22Rv1 (cell line): ENCODE data around the gene GSTA4.
"Not testable (repeated sequence)": the region's sequence is repeated elsewhere in the genome, so short reads cannot be mapped to it uniquely, and the experiment has no call there.

Source experiments
- H3K27ac ChIP-seq: fragments of 450-650 bp; 2 replicates; pipeline ENCODE4 v1.5.1; 2017
- ZFX ChIP-seq: fragments of 450-650 bp; IDR thresholded peaks from 2 replicates; pipeline ENCODE4 v1.6.1; 2017; ENCODE audit warnings: antibody characterized with exemption, borderline replicate concordance
- TF ChIP-seq, protein P1 (sequence below): fragments of 450-650 bp; IDR thresholded peaks from 2 replicates; pipeline ENCODE4 v1.5.1; 2017; ENCODE audit warnings: mild to moderate bottlenecking

GSTA4 gene

DNA sequence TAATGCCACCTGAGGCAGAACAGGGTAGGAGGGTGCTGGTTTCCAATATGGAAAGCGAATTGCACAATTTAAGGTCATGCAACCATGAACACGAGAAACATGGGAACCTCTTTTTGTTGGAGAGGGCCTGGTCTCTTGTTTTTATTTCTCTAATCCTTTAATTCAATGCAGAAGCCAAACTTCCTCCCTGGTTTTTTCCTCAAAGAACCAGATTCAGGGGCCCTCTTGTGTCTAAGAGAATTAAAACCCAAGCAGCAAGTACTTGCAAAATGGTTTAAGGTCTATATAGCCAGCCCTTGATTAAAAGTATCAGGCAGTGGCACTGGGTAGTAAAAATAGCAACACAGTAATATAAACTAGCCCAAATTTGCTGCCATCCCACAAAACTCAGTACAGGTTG, 19.5 kb downstream of the GSTA4 start:
- TF ChIP-seq, protein P1, sequence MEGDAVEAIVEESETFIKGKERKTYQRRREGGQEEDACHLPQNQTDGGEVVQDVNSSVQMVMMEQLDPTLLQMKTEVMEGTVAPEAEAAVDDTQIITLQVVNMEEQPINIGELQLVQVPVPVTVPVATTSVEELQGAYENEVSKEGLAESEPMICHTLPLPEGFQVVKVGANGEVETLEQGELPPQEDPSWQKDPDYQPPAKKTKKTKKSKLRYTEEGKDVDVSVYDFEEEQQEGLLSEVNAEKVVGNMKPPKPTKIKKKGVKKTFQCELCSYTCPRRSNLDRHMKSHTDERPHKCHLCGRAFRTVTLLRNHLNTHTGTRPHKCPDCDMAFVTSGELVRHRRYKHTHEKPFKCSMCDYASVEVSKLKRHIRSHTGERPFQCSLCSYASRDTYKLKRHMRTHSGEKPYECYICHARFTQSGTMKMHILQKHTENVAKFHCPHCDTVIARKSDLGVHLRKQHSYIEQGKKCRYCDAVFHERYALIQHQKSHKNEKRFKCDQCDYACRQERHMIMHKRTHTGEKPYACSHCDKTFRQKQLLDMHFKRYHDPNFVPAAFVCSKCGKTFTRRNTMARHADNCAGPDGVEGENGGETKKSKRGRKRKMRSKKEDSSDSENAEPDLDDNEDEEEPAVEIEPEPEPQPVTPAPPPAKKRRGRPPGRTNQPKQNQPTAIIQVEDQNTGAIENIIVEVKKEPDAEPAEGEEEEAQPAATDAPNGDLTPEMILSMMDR, result no peak
- TF ChIP-seq ZFX, result no peak
- H3K27ac ChIP-seq, result no peak overlapping the region

GRCh38 chr6:52972989-52973388, 22.1 kb downstream of the GSTA4 start:
- TF ChIP-seq ZFX, result no peak
- TF ChIP-seq, protein P1, result no peak
- H3K27ac ChIP-seq, result no peak overlapping the region

GRCh38 chr6:52969359-52969758, 25.7 kb downstream of the GSTA4 start:
- TF ChIP-seq, protein P1, result no peak
- no peak for TF ChIP-seq ZFX
- no peak overlapping the region for H3K27ac ChIP-seq

DNA sequence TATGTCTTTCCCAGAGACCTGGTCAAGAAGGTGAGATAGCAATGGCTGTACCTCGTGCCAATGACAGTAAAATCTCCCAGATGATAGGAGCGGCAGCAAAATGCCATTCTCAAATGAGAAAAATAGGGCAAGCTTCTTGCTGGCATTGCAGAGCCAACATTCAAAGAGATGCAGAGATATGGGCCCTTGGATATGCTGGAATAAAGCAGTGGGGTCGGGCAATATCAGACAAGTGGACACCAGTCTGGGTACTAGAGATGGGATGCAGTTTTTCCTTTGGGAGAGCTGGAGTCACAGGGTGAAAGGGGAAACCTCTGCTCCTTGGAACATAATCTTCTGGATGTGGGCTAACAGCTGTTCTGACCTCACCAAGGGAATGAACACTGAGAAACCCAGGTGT, 29.0 kb downstream of the GSTA4 start:
- TF ChIP-seq, protein P1, result no peak
- TF ChIP-seq ZFX, result no peak
- no peak overlapping the region for H3K27ac ChIP-seq

GRCh38 chr6:52965380-52965779, 29.7 kb downstream of the GSTA4 start:
- no peak overlapping the region for H3K27ac ChIP-seq
- TF ChIP-seq, protein P1, result no peak
- TF ChIP-seq ZFX, result no peak

DNA sequence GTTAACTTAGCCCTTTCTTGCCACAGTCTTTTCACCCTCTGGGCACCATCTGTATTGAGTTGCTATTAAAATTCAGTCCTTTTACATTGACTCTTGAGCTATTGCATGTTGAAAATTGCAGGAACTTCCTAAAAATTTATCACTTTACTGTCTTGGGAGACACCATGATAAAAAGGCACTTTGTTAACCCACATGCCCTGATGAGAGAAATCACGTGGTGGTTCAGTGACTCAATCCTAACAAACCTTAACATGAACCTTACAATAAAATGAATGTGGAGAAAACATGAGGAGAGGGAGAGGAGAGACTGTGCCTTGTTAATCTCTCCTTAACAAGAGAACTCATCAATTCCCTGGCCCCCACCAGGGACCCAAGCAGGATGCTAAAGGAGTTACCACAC, 30.8 kb downstream of the GSTA4 start:
- TF ChIP-seq, protein P1, result no peak
- no peak for TF ChIP-seq ZFX
- H3K27ac ChIP-seq, result no peak overlapping the region

DNA sequence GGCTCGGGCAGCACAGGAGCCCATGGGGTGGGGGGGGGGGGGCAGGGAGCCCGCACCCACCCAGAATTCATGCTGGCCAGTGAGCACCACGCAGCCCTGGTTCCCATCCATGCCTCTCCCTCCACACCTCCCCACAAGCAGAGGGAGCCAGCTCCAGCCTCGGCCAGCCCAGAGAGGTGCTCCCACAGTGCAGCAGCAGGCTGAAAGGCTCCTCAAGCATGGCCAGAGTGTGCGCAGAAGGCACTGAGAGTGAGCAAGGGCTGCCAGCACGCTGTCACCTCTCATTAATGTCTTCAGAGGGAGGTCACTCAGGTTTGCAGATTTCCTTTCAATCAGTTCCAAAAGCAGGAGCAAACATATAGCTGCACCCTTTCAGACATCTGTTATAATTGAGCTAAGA, 32.4 kb downstream of the GSTA4 start:
- no peak for TF ChIP-seq ZFX
- TF ChIP-seq, protein P1, result no peak
- no peak overlapping the region for H3K27ac ChIP-seq

DNA sequence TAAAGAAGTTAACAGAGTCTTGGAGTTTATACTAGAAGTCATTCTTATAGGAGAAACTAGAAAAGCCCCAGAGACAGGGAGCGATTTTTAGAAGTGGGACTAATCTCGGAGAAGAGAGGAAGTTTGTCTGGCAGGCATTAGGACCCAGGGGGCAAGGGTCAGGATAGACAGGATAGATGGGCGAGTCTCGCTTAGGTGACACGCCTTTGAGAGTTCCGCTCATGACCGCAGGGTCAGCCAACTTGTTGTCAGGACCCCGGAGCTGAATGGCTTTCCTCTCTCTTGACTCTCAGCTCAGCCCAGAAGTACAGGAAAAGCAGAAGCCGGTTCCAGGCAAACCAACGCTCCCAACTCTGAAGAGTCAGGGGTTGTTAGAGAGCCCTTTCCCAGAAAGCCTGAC, 34.1 kb downstream of the GSTA4 start:
- H3K27ac ChIP-seq, result not testable (repeated sequence)

DNA sequence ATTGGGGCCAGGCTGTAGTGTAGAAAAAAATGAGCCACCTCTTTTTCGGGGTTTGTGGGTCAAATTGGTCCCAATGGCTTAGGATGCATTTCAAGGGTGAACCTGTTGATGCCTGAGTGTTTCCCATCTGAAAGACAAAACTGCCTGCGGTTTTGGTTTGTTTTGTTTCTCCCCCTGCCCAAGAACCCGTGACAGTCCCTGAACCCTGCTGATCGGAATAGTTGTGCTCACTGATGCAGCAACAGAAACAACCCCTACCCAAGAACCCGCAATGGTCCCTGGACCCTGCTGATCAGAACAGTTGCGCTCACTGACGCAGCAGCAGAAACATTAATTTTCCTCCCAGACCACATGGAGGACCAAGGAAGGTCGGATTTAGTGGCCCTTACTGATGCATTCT, 34.9 kb downstream of the GSTA4 start:
- H3K27ac ChIP-seq, result not testable (repeated sequence)
